HG03135 (cell line): ENCODE measurements around the gene C1GALT1C1L.
"Not testable (repeated sequence)": the region's sequence is repeated elsewhere in the genome, so short reads cannot be mapped to it uniquely, and the experiment has no call there.

Experiments used
- ATAC-seq: cut with Tn5 transposase; IDR thresholded peaks from one replicate; pipeline ENCODE4 v1.9.1; 2021; ENCODE audit warnings: mild to moderate bottlenecking, moderate library complexity; ENCODE audit not compliant: unreplicated experiment

Gene C1GALT1C1L

DNA sequence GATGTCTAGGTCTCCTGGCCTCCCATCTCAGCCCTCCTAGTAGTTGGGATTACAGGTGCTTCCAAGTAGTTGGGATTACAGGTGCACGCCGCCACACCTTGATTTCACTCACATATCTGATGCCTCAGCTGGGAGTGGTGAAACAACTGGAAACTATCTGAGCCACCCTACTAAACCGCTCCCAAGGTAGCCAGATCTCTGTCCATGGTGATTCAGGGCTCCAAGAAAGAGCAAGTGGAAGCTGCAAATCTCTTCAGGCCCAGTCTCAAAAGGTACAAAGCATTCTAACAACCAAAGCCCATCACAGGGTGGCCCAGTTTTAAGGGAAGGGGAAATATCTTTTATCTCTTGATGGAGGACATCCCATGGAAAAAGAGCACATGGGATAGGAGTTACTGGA, 19.0 kb downstream of the C1GALT1C1L start:
- no peak for ATAC-seq

GRCh38 chr2:43653506-43653905, 22.7 kb downstream of the C1GALT1C1L start:
- no peak for ATAC-seq

GRCh38 chr2:43648994-43649701, 27.1 kb downstream of the C1GALT1C1L start:
- no peak for ATAC-seq

DNA sequence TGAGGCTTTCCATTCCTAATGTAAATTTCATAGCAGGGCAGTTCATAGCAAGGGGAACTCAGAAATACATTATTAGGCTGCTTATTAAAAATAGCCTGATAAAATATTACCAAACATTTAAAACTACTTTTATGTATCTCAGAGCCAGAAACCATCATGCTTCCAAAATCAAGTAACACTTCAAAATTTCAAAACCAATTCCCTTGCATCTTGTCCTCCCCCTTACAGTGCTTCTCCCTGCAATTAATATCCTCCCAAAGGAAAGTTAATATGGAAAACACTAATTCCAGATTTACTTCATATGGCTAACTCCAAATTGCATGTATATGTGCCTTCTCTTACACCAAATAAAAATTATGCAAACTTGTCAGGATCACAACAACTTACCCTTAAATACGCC, 32.5 kb downstream of the C1GALT1C1L start:
- ATAC-seq, result no peak

DNA sequence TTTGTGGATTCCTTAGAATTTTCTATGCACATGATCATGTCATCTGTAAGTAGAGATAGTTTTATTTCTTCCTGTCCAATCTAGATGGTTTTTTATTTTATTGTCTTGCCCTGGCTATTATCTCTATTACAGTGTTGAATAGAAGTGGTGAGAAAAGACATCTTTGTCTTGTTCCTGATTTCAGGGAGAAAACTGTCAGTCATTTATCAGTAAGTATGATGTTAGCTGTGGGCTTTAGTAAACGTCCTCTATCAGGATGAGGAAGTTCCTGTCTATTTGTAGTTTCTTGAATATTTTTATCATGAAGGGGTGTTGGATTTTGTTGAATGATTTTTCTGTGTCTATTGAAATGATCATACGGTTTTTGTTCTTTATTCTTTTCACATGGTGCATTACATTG, 33.9 kb downstream of the C1GALT1C1L start:
- ATAC-seq, result no peak

GRCh38 chr2:43637030-43637803, 39.0 kb downstream of the C1GALT1C1L start, which contains the start of gene PLEKHH2:
TSS of gene PLEKHH2 (plus strand) at chr2:43637260. CDS start at chr2:43644674, 7,414 bp downstream.
- peak; percentile 100 for ATAC-seq

GRCh38 chr2:43636621-43637020, 39.6 kb downstream of the C1GALT1C1L start:
- ATAC-seq, result no peak

DNA sequence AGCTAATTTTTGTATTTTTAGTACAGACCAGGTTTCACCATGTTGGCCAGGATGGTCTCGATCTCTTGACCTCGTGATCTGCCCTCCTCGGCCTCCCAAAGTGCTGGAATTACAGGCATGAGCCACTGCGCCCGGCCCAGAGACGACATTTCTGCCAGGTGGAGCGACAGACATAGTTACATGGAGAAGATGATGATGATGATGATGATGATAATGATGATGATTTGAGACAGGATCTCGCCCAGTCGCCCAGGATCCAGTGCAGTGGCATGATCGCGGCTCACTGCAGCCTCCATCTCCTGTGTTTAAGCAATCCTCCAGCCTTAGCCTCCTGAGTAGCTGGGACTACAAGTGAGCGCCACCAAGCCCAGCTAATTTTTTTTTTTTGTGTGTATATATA, 40.1 kb downstream of the C1GALT1C1L start:
- ATAC-seq, result not testable (repeated sequence)

DNA sequence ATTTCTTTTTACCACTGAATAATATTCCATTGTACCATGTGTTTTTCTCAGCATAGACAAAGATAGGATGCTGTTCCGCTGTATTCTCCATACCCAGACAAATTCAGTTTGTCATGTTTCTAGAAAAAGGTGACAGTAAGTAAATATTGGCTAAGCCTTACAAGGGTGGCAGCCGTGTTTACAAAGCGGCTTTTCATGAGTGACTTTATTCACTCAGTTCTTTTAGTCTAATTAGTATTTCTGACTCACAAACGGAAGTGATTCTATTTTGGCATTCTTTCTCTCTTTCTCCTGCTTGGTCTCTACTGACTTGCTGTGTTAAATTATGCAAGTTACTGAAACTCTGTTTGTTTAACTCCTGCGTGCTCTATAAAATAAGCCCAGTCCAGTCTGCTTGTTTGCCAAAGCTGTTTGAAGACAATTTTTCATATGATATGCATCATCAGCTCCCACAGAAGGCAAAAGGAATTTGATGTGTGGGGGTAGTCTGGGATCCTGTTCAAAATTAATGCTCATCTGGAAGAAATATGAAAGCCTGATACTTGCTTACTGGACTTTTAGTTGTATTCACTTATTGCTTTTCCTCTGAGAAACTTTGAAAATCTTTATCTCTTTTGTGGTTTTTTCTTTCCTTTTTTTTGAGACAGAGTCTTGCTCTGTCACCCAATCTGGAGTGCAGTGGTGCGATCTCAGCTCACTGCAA, 41.5 kb downstream of the C1GALT1C1L start:
- no peak for ATAC-seq

DNA sequence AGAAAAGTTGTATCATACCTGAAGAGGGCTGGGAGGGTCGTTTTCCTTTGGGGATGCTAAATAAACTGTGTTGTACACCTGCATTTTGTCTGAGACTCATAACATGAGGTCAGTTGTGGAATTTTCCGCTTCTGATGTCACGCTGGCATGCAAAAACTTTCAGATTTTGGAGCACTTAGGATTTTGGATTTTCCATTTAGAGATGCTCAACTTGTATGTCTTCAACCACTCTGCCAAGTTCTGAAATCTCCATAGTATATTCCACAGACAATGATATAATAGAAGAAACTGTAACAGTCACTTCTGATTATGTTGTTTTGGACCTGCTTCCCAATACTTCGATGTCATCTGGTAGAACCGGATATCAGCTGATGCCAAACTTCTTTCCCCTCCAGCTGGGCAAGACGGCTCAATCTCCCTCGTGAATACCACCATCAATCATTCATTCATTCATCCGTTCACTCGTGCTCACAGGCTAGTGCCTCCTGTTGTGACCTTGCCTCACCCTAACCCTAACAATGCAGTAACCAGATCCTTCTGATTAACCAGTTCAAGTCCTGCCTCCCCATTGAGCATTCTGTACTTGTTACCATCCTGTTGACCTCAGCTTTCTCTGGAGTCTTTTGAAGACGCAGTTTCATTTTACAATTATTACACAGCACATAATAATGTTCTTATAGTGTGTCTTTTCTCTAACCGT, 44.5 kb downstream of the C1GALT1C1L start:
- ATAC-seq, result no peak
